CD4-positive, alpha-beta T cell treated with Interferon gamma for 1 hour (primary cell): Measurements from ENCODE around the gene LAIR1.

ENCODE experiments used
- DNase-seq: peaks from one replicate; pipeline ENCODE4 v3.0.0-alpha.2; 2020

Gene LAIR1

DNA sequence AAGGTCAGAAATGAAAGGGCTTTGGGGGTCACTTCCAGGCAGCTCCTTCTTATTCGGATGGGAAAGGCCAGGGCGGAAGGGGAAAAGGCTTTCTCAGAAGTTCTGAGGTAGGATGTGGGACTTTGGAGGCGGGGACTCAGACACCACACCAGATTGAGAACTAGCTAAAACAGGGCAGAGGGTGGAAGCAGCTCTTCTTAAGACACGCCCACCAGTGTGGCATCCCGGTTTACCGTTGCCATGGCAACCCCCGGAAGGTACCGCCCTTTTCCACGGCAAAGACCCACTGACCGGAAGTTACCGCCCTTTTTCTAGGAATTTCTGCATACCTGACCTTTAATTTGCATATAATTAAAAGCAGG is 48.0 kb downstream of the LAIR1 start:
- DNase-seq, result peak; percentile 69

DNA sequence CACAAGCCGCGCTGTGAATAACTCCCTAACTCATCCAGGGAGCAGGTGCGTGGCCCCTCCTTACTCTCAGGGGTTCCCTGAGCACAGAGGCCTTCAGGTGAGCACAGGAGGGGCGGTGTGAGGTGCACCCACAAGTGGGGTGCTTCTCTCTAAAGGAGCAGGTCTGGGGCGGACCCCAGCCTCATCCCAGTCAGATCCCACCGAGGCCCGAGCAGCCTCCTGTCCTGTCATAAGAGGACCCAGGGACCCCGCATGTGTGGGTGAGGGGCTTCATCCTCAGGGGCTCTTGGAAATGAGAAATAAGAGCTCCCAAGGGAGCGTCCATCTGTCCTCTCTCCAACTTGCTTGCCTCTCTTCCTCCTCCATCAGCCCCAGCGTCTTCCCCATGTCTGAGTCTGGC is 48.8 kb downstream of the LAIR1 start:
- DNase-seq, result no peak

- DNase-seq, result peak; percentile 64
Observed at GRCh38 chr19:54312436-54313377, 52.0 kb downstream of the LAIR1 start, which contains the start of gene LILRA5. TSS of gene LILRA5 (minus strand) at chr19:54313166. CDS start at chr19:54313019, 147 bp downstream.

DNA sequence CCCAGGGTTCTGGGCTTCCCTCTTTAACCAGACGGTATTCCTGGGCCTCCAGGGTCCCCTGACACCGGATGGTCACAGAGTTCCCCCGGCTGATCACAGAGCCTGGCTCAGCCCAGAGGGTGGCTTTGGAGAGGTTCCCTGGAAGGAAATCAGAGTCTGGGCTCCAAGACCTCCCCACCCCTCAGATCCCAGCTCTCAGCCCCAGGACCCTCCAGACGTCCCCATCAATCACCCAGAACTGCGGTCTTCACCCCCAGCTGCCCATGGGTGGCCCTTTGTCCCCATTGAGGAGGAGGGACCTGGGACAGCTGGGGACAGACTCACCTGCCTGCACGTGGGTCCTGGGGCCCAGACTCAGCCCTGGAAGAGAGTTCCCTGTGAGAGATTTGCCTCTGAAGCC is 52.7 kb downstream of the LAIR1 start:
- DNase-seq, result no peak

DNA sequence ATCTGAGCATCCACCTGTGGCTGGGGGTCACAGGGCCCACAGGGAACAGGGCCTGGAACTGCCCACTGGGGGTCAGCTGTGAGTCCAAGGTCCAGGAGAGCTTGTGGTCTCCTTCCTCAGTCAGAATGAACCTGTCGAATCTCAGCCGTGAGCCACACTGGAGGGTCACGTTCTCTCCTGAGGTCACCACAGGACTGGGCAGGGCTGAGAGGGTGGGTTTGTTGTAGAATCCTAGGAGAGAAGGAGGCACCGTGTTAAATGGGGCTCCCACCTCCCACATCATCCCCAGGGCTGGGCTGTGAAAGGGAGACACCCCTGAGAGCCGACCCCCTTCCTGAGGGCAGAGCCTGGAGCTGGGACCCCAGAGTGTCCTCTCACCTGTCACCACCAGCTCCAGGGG is 53.2 kb downstream of the LAIR1 start:
- DNase-seq, result no peak

- no peak for DNase-seq
Observed at GRCh38 chr19:54310543-54310942, 54.2 kb downstream of the LAIR1 start.

GRCh38 chr19:54309811-54310210 is 54.9 kb downstream of the LAIR1 start:
- DNase-seq, result no peak

- no peak for DNase-seq
Observed at GRCh38 chr19:54307389-54308020, 57.2 kb downstream of the LAIR1 start.

GRCh38 chr19:54305141-54305540 is 59.6 kb downstream of the LAIR1 start:
- DNase-seq, result no peak

DNA sequence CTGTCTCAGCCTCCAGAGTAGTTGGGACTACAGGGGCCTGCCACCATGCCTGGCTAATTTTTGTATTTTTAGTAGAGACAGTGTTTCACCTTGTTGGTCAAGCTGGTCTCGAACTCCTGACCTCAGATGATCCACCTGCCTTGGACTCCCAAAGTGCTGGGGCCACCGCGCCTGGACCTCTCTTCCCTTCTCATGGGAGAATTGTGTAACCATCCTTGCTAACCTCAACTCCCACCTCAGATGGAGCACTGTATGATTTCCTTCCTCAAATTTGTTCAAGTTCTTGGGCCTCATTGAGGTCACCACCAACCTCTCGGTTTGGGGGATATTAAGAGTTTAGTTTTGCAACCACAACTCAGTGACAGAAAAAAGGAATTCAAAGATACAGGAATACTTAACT is 62.5 kb downstream of the LAIR1 start:
- no peak for DNase-seq
